Measurements from ENCODE around the gene ERLEC1. TPM values are rescaled to one million over a fixed set of nuclear protein-coding genes. Genes with fewer than 3 reads are reported as not detected.

The ERLEC1 gene
- total RNA-seq, 1 donor from 2014 or later, result 54.2 TPM

DNA sequence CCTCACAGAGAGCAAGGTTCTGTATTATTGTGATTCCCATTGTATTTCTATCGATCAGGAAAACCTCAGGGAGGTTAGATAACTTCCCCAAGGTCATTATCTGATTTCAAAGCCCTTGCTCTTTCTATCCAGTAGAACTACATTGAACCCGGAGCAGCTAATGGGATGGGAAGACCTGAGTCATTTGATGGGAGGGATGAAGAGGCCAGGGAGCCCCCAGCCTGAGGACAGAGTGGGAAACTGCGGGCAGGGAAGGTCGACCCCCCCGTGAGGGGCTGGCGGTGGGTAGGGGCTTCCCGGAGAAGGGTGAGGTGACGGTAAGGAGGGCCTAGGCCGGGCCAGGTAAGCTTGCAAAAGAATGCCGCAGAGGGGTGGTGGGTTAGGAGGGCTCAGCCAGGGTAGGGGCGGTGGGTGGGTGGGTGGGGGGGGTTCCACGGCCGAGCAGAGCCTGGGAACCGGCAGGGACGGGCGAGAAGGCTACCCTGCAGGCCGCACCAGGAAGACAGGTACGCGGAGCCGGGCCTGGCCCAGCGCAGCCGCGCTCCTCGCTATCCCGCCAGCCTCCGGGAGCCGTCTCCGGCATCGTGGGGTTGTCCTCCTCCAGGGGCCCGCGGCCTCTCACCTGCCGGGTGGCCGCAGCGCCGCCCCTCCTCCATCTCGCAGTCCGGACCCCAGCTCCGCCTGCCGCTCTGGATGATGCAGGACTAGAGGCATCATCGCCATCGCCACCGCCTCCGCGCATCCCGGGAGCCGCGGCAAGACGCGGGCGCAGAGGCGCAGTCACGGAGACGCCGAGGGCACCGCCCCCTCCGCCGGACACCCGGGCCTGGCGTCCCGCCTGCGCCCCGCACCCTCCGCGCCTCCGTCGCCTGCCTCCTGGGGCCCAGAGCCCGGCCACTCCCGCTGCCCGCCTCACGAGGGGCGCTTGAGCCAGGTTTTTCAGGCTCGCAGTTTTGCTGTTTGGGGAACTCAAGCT, 72.7 kb downstream of the ERLEC1 start, which contains the start of gene GPR75:
GPR75 (minus strand) TSS at position 762 of the 976 bp plus-strand sequence. CDS start 5,211 bp downstream, outside the sequence.
- Histone ChIP-seq H2AFZ (ENCODE audit: low read depth, low read length) (no peak within 1 kb of the TSS), H3K4me2 (ENCODE audit: low read length) (peak within 1 kb of the TSS; percentile 86), H3K79me2 (ENCODE audit: insufficient read depth, low read length) (peaks cover 3% of the 10 kb centered on the region), H3K27ac (ENCODE audit: low read depth, low read length) (no peak within 1 kb of the TSS), H3K36me3 (ENCODE audit: insufficient read depth, low read length) (peaks cover 8% of the 10 kb centered on the region), H3K9me3 (ENCODE audit: insufficient read depth, low read depth, low read length) (no peaks in the 10 kb centered on the region), H3K9ac (ENCODE audit: low read length) (peak within 1 kb of the TSS; percentile 68), H3K4me3 (ENCODE audit: insufficient read depth, low read depth, low read length) (peak within 1 kb of the TSS; percentile 43), H3K4me1 (ENCODE audit: insufficient read depth, low read length) (peaks cover 7% of the 10 kb centered on the region), H4K20me1 (ENCODE audit: insufficient read depth, low read length) (peaks cover 37% of the 10 kb centered on the region), H3K27me3 (ENCODE audit: insufficient read depth, low read length) (no peaks in the 10 kb centered on the region)
- H3K27ac Mint-ChIP-seq (ENCODE audit: unreplicated experiment), result peak within 1 kb of the TSS; percentile 8
- H3K27me3 Mint-ChIP-seq (ENCODE audit: low read depth, unreplicated experiment), result no peaks in the 10 kb centered on the region
- peak within 1 kb of the TSS; percentile 66 for H3K4me3 Mint-ChIP-seq (ENCODE audit: unreplicated experiment)
- FAIRE-seq (no peak), DNase-seq (ENCODE audit: low read depth) (no peak)
- peaks cover 4% of the 10 kb centered on the region for H3K36me3 Mint-ChIP-seq (ENCODE audit: low read depth, unreplicated experiment)
- TF ChIP-seq, protein P1, sequence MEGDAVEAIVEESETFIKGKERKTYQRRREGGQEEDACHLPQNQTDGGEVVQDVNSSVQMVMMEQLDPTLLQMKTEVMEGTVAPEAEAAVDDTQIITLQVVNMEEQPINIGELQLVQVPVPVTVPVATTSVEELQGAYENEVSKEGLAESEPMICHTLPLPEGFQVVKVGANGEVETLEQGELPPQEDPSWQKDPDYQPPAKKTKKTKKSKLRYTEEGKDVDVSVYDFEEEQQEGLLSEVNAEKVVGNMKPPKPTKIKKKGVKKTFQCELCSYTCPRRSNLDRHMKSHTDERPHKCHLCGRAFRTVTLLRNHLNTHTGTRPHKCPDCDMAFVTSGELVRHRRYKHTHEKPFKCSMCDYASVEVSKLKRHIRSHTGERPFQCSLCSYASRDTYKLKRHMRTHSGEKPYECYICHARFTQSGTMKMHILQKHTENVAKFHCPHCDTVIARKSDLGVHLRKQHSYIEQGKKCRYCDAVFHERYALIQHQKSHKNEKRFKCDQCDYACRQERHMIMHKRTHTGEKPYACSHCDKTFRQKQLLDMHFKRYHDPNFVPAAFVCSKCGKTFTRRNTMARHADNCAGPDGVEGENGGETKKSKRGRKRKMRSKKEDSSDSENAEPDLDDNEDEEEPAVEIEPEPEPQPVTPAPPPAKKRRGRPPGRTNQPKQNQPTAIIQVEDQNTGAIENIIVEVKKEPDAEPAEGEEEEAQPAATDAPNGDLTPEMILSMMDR (IDR thresholded peaks at IDR 0.05; ENCODE audit: insufficient read depth, low read depth, low read length), result no peak
- TF ChIP-seq EZH2 (IDR thresholded peaks at IDR 0.05; ENCODE audit: insufficient read depth, low read length), result no peak
- H3K9me3 Mint-ChIP-seq (ENCODE audit: unreplicated experiment), result no peaks in the 10 kb centered on the region
- H3K4me1 Mint-ChIP-seq (ENCODE audit: low read depth, unreplicated experiment), result peaks cover 9% of the 10 kb centered on the region

DNA sequence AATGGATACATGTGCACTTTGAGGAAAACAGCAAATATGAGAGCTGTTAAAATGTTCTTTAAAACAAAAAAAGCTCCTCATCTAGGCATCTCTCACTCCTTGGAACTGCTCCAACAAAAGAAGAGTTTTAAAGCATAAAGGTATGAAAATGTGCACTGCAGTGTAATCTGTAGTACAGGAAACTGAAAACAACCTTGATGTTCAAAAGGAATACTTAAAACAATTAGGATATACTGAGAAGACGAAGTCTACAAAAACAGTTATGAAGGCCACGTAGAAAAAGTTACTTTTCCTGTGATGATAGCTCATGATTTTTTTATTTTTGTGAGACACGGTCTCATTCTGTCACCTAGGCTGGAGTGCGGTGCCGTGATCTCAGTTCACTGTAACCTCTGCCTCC, 75.0 kb downstream of the ERLEC1 start:
- no peak overlapping the region for H2AFZ ChIP-seq (ENCODE audit: low read depth, low read length)
- H3K9me3 ChIP-seq (ENCODE audit: insufficient read depth, low read depth, low read length), result no peaks in the 10 kb centered on the region
- H3K4me3 ChIP-seq (ENCODE audit: insufficient read depth, low read depth, low read length), result no peak overlapping the region
- H3K27ac ChIP-seq (ENCODE audit: low read depth, low read length), result no peak overlapping the region
- FAIRE-seq, result no peak
- H4K20me1 ChIP-seq (ENCODE audit: insufficient read depth, low read length), result peaks cover 29% of the 10 kb centered on the region
- Mint-ChIP-seq H3K27ac (ENCODE audit: unreplicated experiment) (no peak overlapping the region), H3K36me3 (ENCODE audit: low read depth, unreplicated experiment) (peaks cover 5% of the 10 kb centered on the region), H3K9me3 (ENCODE audit: unreplicated experiment) (no peaks in the 10 kb centered on the region), H3K4me3 (ENCODE audit: unreplicated experiment) (no peak overlapping the region), H3K4me1 (ENCODE audit: low read depth, unreplicated experiment) (peaks cover 5% of the 10 kb centered on the region), H3K27me3 (ENCODE audit: low read depth, unreplicated experiment) (no peaks in the 10 kb centered on the region)
- no peak overlapping the region for H3K4me2 ChIP-seq (ENCODE audit: low read length)
- no peaks in the 10 kb centered on the region for H3K27me3 ChIP-seq (ENCODE audit: insufficient read depth, low read length)
- peaks cover 23% of the 10 kb centered on the region for H3K36me3 ChIP-seq (ENCODE audit: insufficient read depth, low read length)
- peaks cover 3% of the 10 kb centered on the region for H3K79me2 ChIP-seq (ENCODE audit: insufficient read depth, low read length)
- TF ChIP-seq EZH2 (IDR thresholded peaks at IDR 0.05; ENCODE audit: insufficient read depth, low read length), result no peak
- TF ChIP-seq, protein P1 (IDR thresholded peaks at IDR 0.05; ENCODE audit: insufficient read depth, low read depth, low read length), result no peak
- DNase-seq (ENCODE audit: low read depth), result no peak
- no peak overlapping the region for H3K9ac ChIP-seq (ENCODE audit: low read length)
- peaks cover 7% of the 10 kb centered on the region for H3K4me1 ChIP-seq (ENCODE audit: insufficient read depth, low read length)

Data from astrocyte (in vitro differentiated cells and primary cell).